Measurements from ENCODE around the gene PIK3R2.

DNA sequence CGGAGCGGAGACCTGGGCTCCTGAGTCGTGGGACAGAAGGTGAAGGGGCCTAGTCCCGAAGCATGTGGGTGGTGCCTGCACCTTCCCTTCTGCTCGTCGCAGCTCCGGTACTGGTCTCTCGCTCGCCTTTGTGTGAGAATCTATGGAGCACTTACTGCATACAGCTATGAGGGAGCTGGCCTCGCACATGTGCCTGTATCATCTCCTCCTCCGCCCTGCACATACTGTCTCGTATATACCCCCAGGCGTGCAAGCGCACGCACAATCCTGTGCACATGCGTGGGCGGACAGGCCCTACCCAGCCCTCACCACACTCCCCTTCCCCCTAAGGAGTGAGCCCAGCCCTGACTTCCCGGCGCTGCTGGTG, 8.7 kb downstream of the PIK3R2 start:
- TF ChIP-seq, protein P1, sequence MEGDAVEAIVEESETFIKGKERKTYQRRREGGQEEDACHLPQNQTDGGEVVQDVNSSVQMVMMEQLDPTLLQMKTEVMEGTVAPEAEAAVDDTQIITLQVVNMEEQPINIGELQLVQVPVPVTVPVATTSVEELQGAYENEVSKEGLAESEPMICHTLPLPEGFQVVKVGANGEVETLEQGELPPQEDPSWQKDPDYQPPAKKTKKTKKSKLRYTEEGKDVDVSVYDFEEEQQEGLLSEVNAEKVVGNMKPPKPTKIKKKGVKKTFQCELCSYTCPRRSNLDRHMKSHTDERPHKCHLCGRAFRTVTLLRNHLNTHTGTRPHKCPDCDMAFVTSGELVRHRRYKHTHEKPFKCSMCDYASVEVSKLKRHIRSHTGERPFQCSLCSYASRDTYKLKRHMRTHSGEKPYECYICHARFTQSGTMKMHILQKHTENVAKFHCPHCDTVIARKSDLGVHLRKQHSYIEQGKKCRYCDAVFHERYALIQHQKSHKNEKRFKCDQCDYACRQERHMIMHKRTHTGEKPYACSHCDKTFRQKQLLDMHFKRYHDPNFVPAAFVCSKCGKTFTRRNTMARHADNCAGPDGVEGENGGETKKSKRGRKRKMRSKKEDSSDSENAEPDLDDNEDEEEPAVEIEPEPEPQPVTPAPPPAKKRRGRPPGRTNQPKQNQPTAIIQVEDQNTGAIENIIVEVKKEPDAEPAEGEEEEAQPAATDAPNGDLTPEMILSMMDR (IDR thresholded peaks at IDR 0.05): no peak
- no peak for TF ChIP-seq POLR2A (IDR thresholded peaks at IDR 0.05)

All from Peyer's patch (tissue), 4 donors.